ENCODE data around the gene NFIX. TPM values are rescaled to one million over a fixed set of nuclear protein-coding genes. Genes with fewer than 3 reads are reported as not detected.

The NFIX gene
- total RNA-seq, 1 donor from 2014 or later: 75.5 TPM

- DNase-seq: no peak
These were observed 133.3 kb downstream of the NFIX start for GRCh38 chr19:13128583-13128982.

- DNase-seq: no peak
These were observed 134.1 kb downstream of the NFIX start for GRCh38 chr19:13129384-13129783.

GRCh38 chr19:13130886-13131490, 135.7 kb downstream of the NFIX start:
- DNase-seq: no peak

GRCh38 chr19:13132471-13133180, 137.4 kb downstream of the NFIX start:
- no peak for DNase-seq

- no peak for DNase-seq
These were observed 138.1 kb downstream of the NFIX start for GRCh38 chr19:13133241-13133870.

GRCh38 chr19:13134626-13135025, 139.4 kb downstream of the NFIX start:
- no peak for DNase-seq

- DNase-seq: no peak
These were observed 140.1 kb downstream of the NFIX start for GRCh38 chr19:13135068-13136062.

- no peak for DNase-seq
These were observed 142.1 kb downstream of the NFIX start for GRCh38 chr19:13137290-13137794.

GRCh38 chr19:13138171-13138915, 143.1 kb downstream of the NFIX start:
- DNase-seq: no peak

GRCh38 chr19:13138916-13139198, 143.6 kb downstream of the NFIX start:
- DNase-seq: no peak

GRCh38 chr19:13139633-13140311, 144.5 kb downstream of the NFIX start:
- no peak for DNase-seq

- DNase-seq: peak; percentile 48
These were observed 151.7 kb downstream of the NFIX start for GRCh38 chr19:13146763-13147563.

Other genes with a start within 250 kb of the NFIX start
- gene BEST2, start 243.7 kb upstream of the NFIX start, total RNA-seq: 0.99 TPM
- 31.8 TPM for gene HOOK2, start 219.9 kb upstream of the NFIX start, total RNA-seq
- 151 TPM for gene JUNB, start 204.0 kb upstream of the NFIX start, total RNA-seq
- 164 TPM for gene PRDX2, start 193.7 kb upstream of the NFIX start, total RNA-seq
- 0.39 TPM for gene THSD8, start 193.4 kb upstream of the NFIX start, total RNA-seq
- gene RNASEH2A, start 188.9 kb upstream of the NFIX start, total RNA-seq: 7.2 TPM
- gene RTBDN, start 160.9 kb upstream of the NFIX start, total RNA-seq: not detected
- gene MAST1, start 157.0 kb upstream of the NFIX start, total RNA-seq: 0.49 TPM
- 14.1 TPM for gene DNASE2, start 114.0 kb upstream of the NFIX start, total RNA-seq
- 1.7 TPM for gene KLF1, start 108.3 kb upstream of the NFIX start, total RNA-seq
- gene GCDH, start 104.3 kb upstream of the NFIX start, total RNA-seq: 20.4 TPM
- 0.39 TPM for gene SYCE2, start 76.2 kb upstream of the NFIX start, total RNA-seq
- gene FARSA, start 61.8 kb upstream of the NFIX start, total RNA-seq: 21.6 TPM
- 401 TPM for gene CALR, start 56.9 kb upstream of the NFIX start, total RNA-seq
- 42.5 TPM for gene RAD23A, start 49.6 kb upstream of the NFIX start, total RNA-seq
- gene GADD45GIP1, start 38.3 kb upstream of the NFIX start, total RNA-seq: 13.9 TPM
- not detected for gene DAND5, start 25.9 kb upstream of the NFIX start, total RNA-seq
- gene LYL1, start 107.4 kb downstream of the NFIX start, total RNA-seq: 8.1 TPM
- 16.9 TPM for gene TRMT1, start 121.3 kb downstream of the NFIX start, total RNA-seq
- 6.6 TPM for gene NACC1, start 122.8 kb downstream of the NFIX start, total RNA-seq
- gene STX10, start 154.9 kb downstream of the NFIX start, total RNA-seq: 36.2 TPM
- 33.5 TPM for gene IER2, start 154.9 kb downstream of the NFIX start, total RNA-seq

Data from skin of body (tissue), 2 donors.